ENCODE data around the gene RAB11A.

RAB11A gene

GRCh38 chr15:65900488-65900887, 31.2 kb downstream of the RAB11A start:
- H3K4me1 ChIP-seq (ENCODE audit: insufficient read depth, low read length): no peaks in the 10 kb centered on the region
- no peak overlapping the region for H3K9ac ChIP-seq (ENCODE audit: low read length)
- no peak overlapping the region for H3K4me3 ChIP-seq (ENCODE audit: low read depth in 1 of 2, low read length in 2 of 2)
- H3K27ac ChIP-seq (ENCODE audit: low read depth, low read length): no peak overlapping the region
- H3K27me3 ChIP-seq (ENCODE audit: control insufficient read depth in 1 of 2, insufficient read depth in 2 of 2, low read length in 2 of 2): no peaks in the 10 kb centered on the region
- no peaks in the 10 kb centered on the region for H3K9me3 ChIP-seq (ENCODE audit: low read length)
- peaks cover 43% of the 10 kb centered on the region for H3K36me3 ChIP-seq (ENCODE audit: insufficient read depth, low read length)

- Histone ChIP-seq H3K27ac (ENCODE audit: low read depth, low read length) (no peak overlapping the region), H3K4me3 (ENCODE audit: low read depth in 1 of 2, low read length in 2 of 2) (no peak overlapping the region), H3K9ac (ENCODE audit: low read length) (no peak overlapping the region), H3K27me3 (ENCODE audit: control insufficient read depth in 1 of 2, insufficient read depth in 2 of 2, low read length in 2 of 2) (no peaks in the 10 kb centered on the region), H3K4me1 (ENCODE audit: insufficient read depth, low read length) (no peaks in the 10 kb centered on the region), H3K36me3 (ENCODE audit: insufficient read depth, low read length) (peaks cover 44% of the 10 kb centered on the region), H3K9me3 (ENCODE audit: low read length) (no peaks in the 10 kb centered on the region)
Observed at GRCh38 chr15:65901336-65901735, 32.0 kb downstream of the RAB11A start.

DNA sequence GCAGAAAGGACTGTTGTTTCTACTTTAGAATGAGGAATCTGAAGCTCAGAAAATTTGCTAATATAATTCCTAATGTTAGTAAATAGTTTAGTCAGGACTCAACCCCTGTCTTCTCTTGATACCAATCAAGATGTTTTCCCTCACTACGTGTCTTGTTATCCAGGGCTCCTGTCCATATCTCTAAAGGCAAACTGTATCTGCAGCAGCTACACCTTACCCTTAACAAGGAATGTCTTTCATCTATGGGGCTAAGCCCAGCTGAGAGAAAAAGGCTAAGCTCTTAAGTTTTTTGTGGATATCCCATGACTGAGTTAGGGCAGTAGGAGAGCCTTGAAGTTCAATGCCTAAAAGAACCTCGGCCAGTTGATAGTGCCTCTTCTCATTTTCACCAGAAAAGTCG, 32.5 kb downstream of the RAB11A start:
- Histone ChIP-seq H3K9ac (ENCODE audit: low read length) (no peak overlapping the region), H3K27ac (ENCODE audit: low read depth, low read length) (no peak overlapping the region), H3K36me3 (ENCODE audit: insufficient read depth, low read length) (peaks cover 42% of the 10 kb centered on the region), H3K4me3 (ENCODE audit: low read depth in 1 of 2, low read length in 2 of 2) (no peak overlapping the region), H3K27me3 (ENCODE audit: control insufficient read depth in 1 of 2, insufficient read depth in 2 of 2, low read length in 2 of 2) (no peaks in the 10 kb centered on the region), H3K4me1 (ENCODE audit: insufficient read depth, low read length) (no peaks in the 10 kb centered on the region), H3K9me3 (ENCODE audit: low read length) (no peaks in the 10 kb centered on the region)

GRCh38 chr15:65902373-65902772, 33.1 kb downstream of the RAB11A start:
- Histone ChIP-seq H3K27ac (ENCODE audit: low read depth, low read length) (no peak overlapping the region), H3K9me3 (ENCODE audit: low read length) (no peaks in the 10 kb centered on the region), H3K4me1 (ENCODE audit: insufficient read depth, low read length) (no peaks in the 10 kb centered on the region), H3K9ac (ENCODE audit: low read length) (no peak overlapping the region), H3K4me3 (ENCODE audit: low read depth in 1 of 2, low read length in 2 of 2) (no peak overlapping the region), H3K36me3 (ENCODE audit: insufficient read depth, low read length) (peaks cover 42% of the 10 kb centered on the region), H3K27me3 (ENCODE audit: control insufficient read depth in 1 of 2, insufficient read depth in 2 of 2, low read length in 2 of 2) (no peaks in the 10 kb centered on the region)

DNA sequence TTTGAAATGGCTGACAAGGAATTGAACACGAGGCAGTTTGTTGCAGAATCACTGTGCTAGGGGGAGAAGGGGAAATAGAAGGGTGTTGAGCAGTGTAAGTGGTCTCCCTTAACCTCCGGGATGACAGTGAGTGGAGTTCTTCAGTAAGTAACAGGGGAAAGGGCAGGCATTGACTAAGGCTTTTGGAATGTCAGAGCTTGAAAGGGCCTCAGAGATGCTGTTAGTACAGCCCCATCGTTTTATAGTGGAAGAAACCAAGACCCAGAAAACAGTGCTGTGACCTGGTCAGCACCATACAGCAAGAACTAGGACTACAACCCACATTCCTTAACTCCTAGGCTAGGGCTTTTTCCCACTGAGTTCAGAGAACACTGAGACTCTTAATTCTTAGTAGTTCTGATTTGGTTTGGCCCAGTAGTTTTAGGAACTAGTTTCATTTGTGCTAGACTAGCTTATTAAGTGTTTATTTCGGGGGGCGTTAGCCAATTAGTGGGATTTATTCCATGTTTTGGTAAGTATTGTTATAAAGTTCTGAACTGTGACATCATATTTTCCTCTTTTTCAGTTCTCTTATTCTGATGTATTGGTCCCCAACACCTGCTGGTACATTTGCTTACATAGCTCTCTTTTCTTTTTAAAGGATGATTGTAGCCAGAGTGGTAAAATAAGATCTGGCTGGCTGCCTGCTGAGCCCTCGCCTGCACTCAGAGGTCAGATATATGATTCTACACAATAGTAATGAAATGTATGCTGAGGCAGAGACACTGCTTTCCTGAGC, 34.2 kb downstream of the RAB11A start:
- H3K9me3 ChIP-seq (ENCODE audit: low read length): no peaks in the 10 kb centered on the region
- peaks cover 52% of the 10 kb centered on the region for H3K36me3 ChIP-seq (ENCODE audit: insufficient read depth, low read length)
- H3K27ac ChIP-seq (ENCODE audit: low read depth, low read length): no peak overlapping the region
- H3K4me3 ChIP-seq (ENCODE audit: low read depth in 1 of 2, low read length in 2 of 2): no peak overlapping the region
- H3K4me1 ChIP-seq (ENCODE audit: insufficient read depth, low read length): no peaks in the 10 kb centered on the region
- no peak overlapping the region for H3K9ac ChIP-seq (ENCODE audit: low read length)
- H3K27me3 ChIP-seq (ENCODE audit: control insufficient read depth in 1 of 2, insufficient read depth in 2 of 2, low read length in 2 of 2): no peaks in the 10 kb centered on the region

GRCh38 chr15:65904301-65904700, 35.0 kb downstream of the RAB11A start:
- H3K36me3 ChIP-seq (ENCODE audit: insufficient read depth, low read length): peaks cover 45% of the 10 kb centered on the region

GRCh38 chr15:65906396-65906795, 37.1 kb downstream of the RAB11A start:
- Histone ChIP-seq H3K27ac (ENCODE audit: low read depth, low read length) (no peak overlapping the region), H3K9me3 (ENCODE audit: low read length) (no peaks in the 10 kb centered on the region), H3K36me3 (ENCODE audit: insufficient read depth, low read length) (peaks cover 50% of the 10 kb centered on the region), H3K9ac (ENCODE audit: low read length) (no peak overlapping the region), H3K4me1 (ENCODE audit: insufficient read depth, low read length) (no peaks in the 10 kb centered on the region), H3K27me3 (ENCODE audit: control insufficient read depth in 1 of 2, insufficient read depth in 2 of 2, low read length in 2 of 2) (no peaks in the 10 kb centered on the region), H3K4me3 (ENCODE audit: low read depth in 1 of 2, low read length in 2 of 2) (no peak overlapping the region)

More at GRCh38 chr15:65904301-65904700, 35.0 kb downstream of the RAB11A start:
- H3K9me3 ChIP-seq (ENCODE audit: low read length): no peaks in the 10 kb centered on the region
- H3K27me3 ChIP-seq (ENCODE audit: control insufficient read depth in 1 of 2, insufficient read depth in 2 of 2, low read length in 2 of 2): no peaks in the 10 kb centered on the region
- H3K4me3 ChIP-seq (ENCODE audit: low read depth in 1 of 2, low read length in 2 of 2): no peak overlapping the region
- H3K4me1 ChIP-seq (ENCODE audit: insufficient read depth, low read length): no peaks in the 10 kb centered on the region
- H3K9ac ChIP-seq (ENCODE audit: low read length): no peak overlapping the region
- no peak overlapping the region for H3K27ac ChIP-seq (ENCODE audit: low read depth, low read length)

- Histone ChIP-seq H3K4me1 (ENCODE audit: insufficient read depth, low read length) (no peaks in the 10 kb centered on the region), H3K27ac (ENCODE audit: low read depth, low read length) (no peak overlapping the region), H3K36me3 (ENCODE audit: insufficient read depth, low read length) (peaks cover 54% of the 10 kb centered on the region), H3K27me3 (ENCODE audit: control insufficient read depth in 1 of 2, insufficient read depth in 2 of 2, low read length in 2 of 2) (no peaks in the 10 kb centered on the region), H3K4me3 (ENCODE audit: low read depth in 1 of 2, low read length in 2 of 2) (no peak overlapping the region), H3K9me3 (ENCODE audit: low read length) (no peaks in the 10 kb centered on the region), H3K9ac (ENCODE audit: low read length) (no peak overlapping the region)
Observed at GRCh38 chr15:65907661-65908060, 38.4 kb downstream of the RAB11A start.

DNA sequence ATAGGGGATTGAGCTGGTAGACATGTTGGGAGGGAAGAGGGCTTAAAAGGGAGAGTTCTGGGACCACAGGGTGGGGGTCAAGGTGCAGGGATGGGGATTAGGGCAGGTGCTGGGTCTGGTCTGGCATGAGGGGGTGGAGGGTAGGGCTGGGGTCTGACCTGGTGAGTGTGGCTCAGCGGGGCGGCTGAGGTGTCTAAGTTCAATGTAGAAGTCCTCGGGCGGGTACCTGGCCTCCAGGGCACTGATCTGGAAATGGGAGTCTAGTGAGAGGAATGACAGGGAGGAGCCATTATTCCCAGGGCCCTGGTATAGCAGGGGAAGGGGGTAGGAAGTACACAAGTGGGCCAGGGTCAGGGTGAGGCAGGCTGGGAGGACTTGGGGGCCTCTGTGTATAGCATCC, 39.6 kb downstream of the RAB11A start:
- Histone ChIP-seq H3K9ac (ENCODE audit: low read length) (no peak overlapping the region), H3K27me3 (ENCODE audit: control insufficient read depth in 1 of 2, insufficient read depth in 2 of 2, low read length in 2 of 2) (no peaks in the 10 kb centered on the region), H3K4me3 (ENCODE audit: low read depth in 1 of 2, low read length in 2 of 2) (no peak overlapping the region), H3K4me1 (ENCODE audit: insufficient read depth, low read length) (no peaks in the 10 kb centered on the region), H3K36me3 (ENCODE audit: insufficient read depth, low read length) (peaks cover 52% of the 10 kb centered on the region), H3K27ac (ENCODE audit: low read depth, low read length) (no peak overlapping the region), H3K9me3 (ENCODE audit: low read length) (no peaks in the 10 kb centered on the region)

DNA sequence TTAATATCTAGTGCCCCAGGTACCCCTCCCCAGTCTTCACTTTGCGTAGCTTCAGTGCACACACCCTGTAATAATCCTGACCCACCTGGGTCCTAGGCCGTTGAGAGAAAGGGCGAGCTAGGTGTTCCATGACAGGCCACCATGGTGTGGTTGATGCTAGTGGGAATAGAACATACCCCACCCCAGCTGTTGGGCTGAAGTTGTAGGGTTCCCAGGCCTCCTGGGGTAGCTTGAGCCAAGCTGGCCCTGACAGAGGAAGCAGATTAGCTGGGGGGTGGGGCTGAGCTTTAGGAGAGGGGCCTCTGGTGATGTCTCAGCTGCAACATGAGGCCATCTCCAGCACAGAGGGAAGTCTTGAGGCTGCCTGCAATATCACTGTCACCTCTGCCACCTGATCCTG, 40.5 kb downstream of the RAB11A start:
- no peak overlapping the region for H3K9ac ChIP-seq (ENCODE audit: low read length)
- H3K27me3 ChIP-seq (ENCODE audit: control insufficient read depth in 1 of 2, insufficient read depth in 2 of 2, low read length in 2 of 2): no peaks in the 10 kb centered on the region
- H3K36me3 ChIP-seq (ENCODE audit: insufficient read depth, low read length): peaks cover 50% of the 10 kb centered on the region
- no peak overlapping the region for H3K27ac ChIP-seq (ENCODE audit: low read depth, low read length)
- H3K4me1 ChIP-seq (ENCODE audit: insufficient read depth, low read length): no peaks in the 10 kb centered on the region
- no peak overlapping the region for H3K4me3 ChIP-seq (ENCODE audit: low read depth in 1 of 2, low read length in 2 of 2)
- H3K9me3 ChIP-seq (ENCODE audit: low read length): no peaks in the 10 kb centered on the region

- Histone ChIP-seq H3K9me3 (ENCODE audit: low read length) (no peaks in the 10 kb centered on the region), H3K9ac (ENCODE audit: low read length) (no peak overlapping the region), H3K27ac (ENCODE audit: low read depth, low read length) (no peak overlapping the region), H3K4me3 (ENCODE audit: low read depth in 1 of 2, low read length in 2 of 2) (no peak overlapping the region), H3K4me1 (ENCODE audit: insufficient read depth, low read length) (no peaks in the 10 kb centered on the region), H3K27me3 (ENCODE audit: control insufficient read depth in 1 of 2, insufficient read depth in 2 of 2, low read length in 2 of 2) (no peaks in the 10 kb centered on the region), H3K36me3 (ENCODE audit: insufficient read depth, low read length) (peaks cover 47% of the 10 kb centered on the region)
Observed at GRCh38 chr15:65910341-65910740, 41.0 kb downstream of the RAB11A start.

DNA sequence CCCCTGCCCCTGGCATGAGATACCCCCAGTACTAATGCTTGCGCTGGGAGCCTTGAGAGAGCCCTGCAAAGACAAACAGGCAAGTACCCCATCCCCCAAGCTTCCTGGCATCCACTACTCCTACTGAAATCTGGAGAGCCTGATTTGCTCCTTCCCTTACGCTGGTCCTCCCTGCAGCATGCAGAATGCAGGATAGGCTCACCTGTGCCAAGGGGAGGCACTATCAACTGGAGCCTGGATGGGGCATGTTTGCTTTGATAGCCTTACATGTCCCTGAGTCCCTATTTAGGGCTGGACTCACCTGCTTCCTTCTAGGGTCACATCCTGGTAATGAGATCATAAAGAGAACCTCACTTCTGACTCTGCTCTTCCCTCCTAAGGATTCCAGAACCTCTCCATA, 42.9 kb downstream of the RAB11A start:
- Histone ChIP-seq H3K9me3 (ENCODE audit: low read length) (no peaks in the 10 kb centered on the region), H3K27me3 (ENCODE audit: control insufficient read depth in 1 of 2, insufficient read depth in 2 of 2, low read length in 2 of 2) (no peaks in the 10 kb centered on the region), H3K9ac (ENCODE audit: low read length) (no peak overlapping the region), H3K4me3 (ENCODE audit: low read depth in 1 of 2, low read length in 2 of 2) (no peak overlapping the region), H3K4me1 (ENCODE audit: insufficient read depth, low read length) (no peaks in the 10 kb centered on the region), H3K27ac (ENCODE audit: low read depth, low read length) (no peak overlapping the region), H3K36me3 (ENCODE audit: insufficient read depth, low read length) (peaks cover 35% of the 10 kb centered on the region)

All from muscle layer of colon (tissue), 2 donors.